HEK293 (cell line): Measurements from ENCODE around the gene PUM1.

Experiments
- CTCF ChIA-PET: fragments of 350-600 bp; formaldehyde crosslinking; extraction: SDS; loops from one replicate; lab custom pipeline; 2021; ENCODE audit warnings: antibody characterized with exemption; lab: Yijun Ruan, JAX
- POLR2A ChIA-PET: fragments of 300-600 bp; formaldehyde crosslinking; extraction: SDS; loops from one replicate; lab custom pipeline; 2020; ENCODE audit warnings: antibody characterized with exemption, inconsistent platforms; lab: Yijun Ruan, JAX
- H3K27ac ChIP-seq: fragments of 200-500 bp; sonication (Bioruptor generic); 2 replicates; pipeline ENCODE4 v1.5.1; 2014; ENCODE audit warnings: low read depth, low read length, control low read depth, inconsistent platforms; ENCODE audit errors: extremely low read depth
- H3K36me3 ChIP-seq, 2 experiments: fragments of 200-500 bp in 1 of 2; sonication (Bioruptor generic) in 1 of 2; 1 replicate in 1 of 2; 2 replicates in 1 of 2; pipeline ENCODE4 v1.5.1; 2014 to 2017; ENCODE audit warnings: inconsistent platforms in 2 of 2, low read length in 2 of 2; ENCODE audit not compliant: control insufficient read depth in 2 of 2, insufficient read depth in 1 of 2
- H3K4me1 ChIP-seq: fragments of 200-500 bp; sonication (Bioruptor generic); 2 replicates; pipeline ENCODE4 v1.5.1; 2014; ENCODE audit warnings: mild to moderate bottlenecking, low read length, inconsistent platforms; ENCODE audit not compliant: control insufficient read depth, insufficient read depth
- H3K4me3 ChIP-seq: 2 replicates; pipeline ENCODE4 v1.5.1; 2011; ENCODE audit warnings: low read depth, mild to moderate bottlenecking, control low read depth, low read length, moderate library complexity
- H3K9me3 ChIP-seq: fragments of 200-500 bp; sonication (Bioruptor generic); 2 replicates; pipeline ENCODE4 v1.5.1; 2014; ENCODE audit warnings: low read depth, low read length, inconsistent platforms; ENCODE audit not compliant: control insufficient read depth, insufficient read depth
- EGR2 ChIP-seq: fragments of 450-650 bp; formaldehyde crosslinking; IDR thresholded peaks from 2 replicates; pipeline ENCODE4 v1.5.1; 2016; ENCODE audit warnings: low read depth, missing biosample characterization, missing genetic modification characterization
- KLF7 ChIP-seq: fragments of 450-650 bp; formaldehyde crosslinking; IDR thresholded peaks from 2 replicates; pipeline ENCODE4 v1.5.1; 2016; ENCODE audit warnings: missing biosample characterization, missing genetic modification characterization, borderline replicate concordance
- PATZ1 ChIP-seq: fragments of 450-650 bp; formaldehyde crosslinking; IDR thresholded peaks from 2 replicates; pipeline ENCODE4 v1.5.1; 2016; ENCODE audit warnings: missing biosample characterization, missing genetic modification characterization
- PRDM1 ChIP-seq: fragments of 450-650 bp; formaldehyde crosslinking; IDR thresholded peaks from 2 replicates; pipeline ENCODE4; 2016; ENCODE audit warnings: missing biosample characterization, missing genetic modification characterization
- ZBTB20 ChIP-seq: fragments of 450-650 bp; formaldehyde crosslinking; IDR thresholded peaks from 2 replicates; pipeline ENCODE4 v1.5.1; 2016; ENCODE audit warnings: missing biosample characterization, missing genetic modification characterization
- ZFHX2 ChIP-seq: fragments of 450-650 bp; formaldehyde crosslinking; conservative IDR thresholded peaks from 2 replicates; pipeline ENCODE4 v1.5.1; 2016; ENCODE audit warnings: missing biosample characterization, missing genetic modification characterization
- ZNF221 ChIP-seq: fragments of 450-650 bp; formaldehyde crosslinking; IDR thresholded peaks from 2 replicates; pipeline ENCODE4 v1.5.1; 2017; ENCODE audit warnings: missing biosample characterization, missing genetic modification characterization, borderline replicate concordance
- ZNF639 ChIP-seq: fragments of 450-650 bp; formaldehyde crosslinking; IDR thresholded peaks from 2 replicates; pipeline ENCODE4 v1.5.1; 2016; ENCODE audit warnings: missing biosample characterization, missing genetic modification characterization
- ZNF670 ChIP-seq: fragments of 450-650 bp; formaldehyde crosslinking; IDR thresholded peaks from 2 replicates; pipeline ENCODE4 v1.5.1; 2016; ENCODE audit warnings: missing biosample characterization, missing genetic modification characterization, low read depth
- TF ChIP-seq, protein P1 (sequence below): fragments of 450-650 bp; formaldehyde crosslinking; IDR thresholded peaks from 2 replicates; pipeline ENCODE4 v1.5.1; 2016; ENCODE audit warnings: missing biosample characterization, missing genetic modification characterization
- TF ChIP-seq, protein P2 (sequence below): fragments of 450-650 bp; formaldehyde crosslinking; IDR thresholded peaks from 2 replicates; pipeline ENCODE4 v1.5.1; 2016; ENCODE audit warnings: missing biosample characterization, missing genetic modification characterization

PUM1 gene

GRCh38 chr1:30895382-30895943 lies 170.1 kb downstream of the PUM1 start:
- Histone ChIP-seq H3K36me3 (no peaks in the 10 kb centered on the region; a peak in 1 of 3 replicates), H3K27ac (no peak overlapping the region), H3K4me3 (no peak overlapping the region), H3K9me3 (no peaks in the 10 kb centered on the region), H3K4me1 (peaks cover 2% of the 10 kb centered on the region; the same call in 1 of the 2 replicates)
- TF ChIP-seq KLF7 (tag by site-specific recombination) = no peak
- TF ChIP-seq, protein P1, sequence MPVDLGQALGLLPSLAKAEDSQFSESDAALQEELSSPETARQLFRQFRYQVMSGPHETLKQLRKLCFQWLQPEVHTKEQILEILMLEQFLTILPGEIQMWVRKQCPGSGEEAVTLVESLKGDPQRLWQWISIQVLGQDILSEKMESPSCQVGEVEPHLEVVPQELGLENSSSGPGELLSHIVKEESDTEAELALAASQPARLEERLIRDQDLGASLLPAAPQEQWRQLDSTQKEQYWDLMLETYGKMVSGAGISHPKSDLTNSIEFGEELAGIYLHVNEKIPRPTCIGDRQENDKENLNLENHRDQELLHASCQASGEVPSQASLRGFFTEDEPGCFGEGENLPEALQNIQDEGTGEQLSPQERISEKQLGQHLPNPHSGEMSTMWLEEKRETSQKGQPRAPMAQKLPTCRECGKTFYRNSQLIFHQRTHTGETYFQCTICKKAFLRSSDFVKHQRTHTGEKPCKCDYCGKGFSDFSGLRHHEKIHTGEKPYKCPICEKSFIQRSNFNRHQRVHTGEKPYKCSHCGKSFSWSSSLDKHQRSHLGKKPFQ = no peak
- ChIA-PET CTCF (interaction anchor here (0.6 to 1.4 kb wide), 4 partner anchors 11 to 1030 kb away, joined by 3 to 9 read pairs (median 4); no protein-coding TSS in a partner anchor), POLR2A (no interaction called here)

DNA sequence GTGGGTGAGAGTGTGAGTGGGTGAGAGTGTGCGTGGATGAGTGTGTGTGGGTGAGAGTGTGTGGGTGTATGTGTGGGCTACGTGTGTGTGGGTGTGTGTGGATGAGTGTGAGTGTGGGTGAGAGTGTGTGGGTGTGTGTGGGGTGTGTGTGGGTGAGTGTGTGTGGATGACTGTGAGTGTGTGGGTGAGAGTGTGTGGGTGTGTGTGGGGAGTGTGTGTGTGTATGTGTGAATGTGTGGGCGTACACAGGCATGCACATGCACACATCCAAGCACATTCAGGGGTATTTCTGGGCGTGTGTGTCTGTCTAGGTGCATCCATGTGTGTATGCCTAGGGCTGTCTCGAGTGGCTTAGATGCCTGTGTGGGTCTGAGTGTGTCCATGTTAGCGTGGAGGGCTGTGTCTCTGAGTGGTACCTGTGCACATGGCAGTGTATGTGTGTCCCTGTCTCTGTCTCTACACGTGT lies 171.0 kb downstream of the PUM1 start:
- POLR2A ChIA-PET = no interaction called here
- TF ChIP-seq ZNF639 (tag by site-specific recombination) (no peak), ZFHX2 (tag by site-specific recombination) (peak; percentile 100), ZNF221 (tag by site-specific recombination) (no peak), PATZ1 (tag by site-specific recombination) (peak; percentile 33; the same call in 1 of the 2 replicates), EGR2 (tag by site-specific recombination) (peak; percentile 100), PRDM1 (peak; percentile 82), ZNF670 (tag by site-specific recombination) (no peak), ZBTB20 (tag by site-specific recombination) (0 out of 2 replicates have a peak, but pooled peaks have one; percentile 2)
- TF ChIP-seq, protein P2, sequence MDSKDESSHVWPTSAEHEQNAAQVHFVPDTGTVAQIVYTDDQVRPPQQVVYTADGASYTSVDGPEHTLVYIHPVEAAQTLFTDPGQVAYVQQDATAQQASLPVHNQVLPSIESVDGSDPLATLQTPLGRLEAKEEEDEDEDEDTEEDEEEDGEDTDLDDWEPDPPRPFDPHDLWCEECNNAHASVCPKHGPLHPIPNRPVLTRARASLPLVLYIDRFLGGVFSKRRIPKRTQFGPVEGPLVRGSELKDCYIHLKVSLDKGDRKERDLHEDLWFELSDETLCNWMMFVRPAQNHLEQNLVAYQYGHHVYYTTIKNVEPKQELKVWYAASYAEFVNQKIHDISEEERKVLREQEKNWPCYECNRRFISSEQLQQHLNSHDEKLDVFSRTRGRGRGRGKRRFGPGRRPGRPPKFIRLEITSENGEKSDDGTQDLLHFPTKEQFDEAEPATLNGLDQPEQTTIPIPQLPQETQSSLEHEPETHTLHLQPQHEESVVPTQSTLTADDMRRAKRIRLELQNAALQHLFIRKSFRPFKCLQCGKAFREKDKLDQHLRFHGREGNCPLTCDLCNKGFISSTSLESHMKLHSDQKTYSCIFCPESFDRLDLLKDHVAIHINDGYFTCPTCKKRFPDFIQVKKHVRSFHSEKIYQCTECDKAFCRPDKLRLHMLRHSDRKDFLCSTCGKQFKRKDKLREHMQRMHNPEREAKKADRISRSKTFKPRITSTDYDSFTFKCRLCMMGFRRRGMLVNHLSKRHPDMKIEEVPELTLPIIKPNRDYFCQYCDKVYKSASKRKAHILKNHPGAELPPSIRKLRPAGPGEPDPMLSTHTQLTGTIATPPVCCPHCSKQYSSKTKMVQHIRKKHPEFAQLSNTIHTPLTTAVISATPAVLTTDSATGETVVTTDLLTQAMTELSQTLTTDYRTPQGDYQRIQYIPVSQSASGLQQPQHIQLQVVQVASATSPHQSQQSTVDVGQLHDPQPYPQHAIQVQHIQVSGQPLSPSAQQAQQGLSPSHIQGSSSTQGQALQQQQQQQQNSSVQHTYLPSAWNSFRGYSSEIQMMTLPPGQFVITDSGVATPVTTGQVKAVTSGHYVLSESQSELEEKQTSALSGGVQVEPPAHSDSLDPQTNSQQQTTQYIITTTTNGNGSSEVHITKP (tag by site-specific recombination) = no peak
- no peaks in the 10 kb centered on the region; a peak in 1 of 3 replicates for H3K36me3 ChIP-seq
- H3K27ac ChIP-seq = no peak overlapping the region
- peaks cover 2% of the 10 kb centered on the region; the same call in 1 of the 2 replicates for H3K4me1 ChIP-seq
- H3K9me3 ChIP-seq = no peaks in the 10 kb centered on the region
- CTCF ChIA-PET = no interaction called here
- H3K4me3 ChIP-seq = no peak overlapping the region
